HFFc6 (cell line): Measurements from ENCODE around the gene KRTAP10-7. TPM values are rescaled to one million over a fixed set of nuclear protein-coding genes. Genes with fewer than 3 reads are reported as not detected.
A peak's percentile ranks its signal among the peaks of the same experiment; 100 is the strongest.
"Not testable (repeated sequence)": the region's sequence is repeated elsewhere in the genome, so short reads cannot be mapped to it uniquely, and the experiment has no call there.

Experiments
- DNase-seq: peaks from one replicate; pipeline ENCODE4 v3.0.0-alpha.2; 2018
- H3K27ac Mint-ChIP-seq: 2 replicates; pipeline ENCODE4 v1.8.0; 2020; ENCODE audit warnings: mild to moderate bottlenecking, mixed read lengths
- H3K27me3 Mint-ChIP-seq: 2 replicates; pipeline ENCODE4 v1.8.0; 2021; ENCODE audit warnings: mild to moderate bottlenecking, moderate library complexity, mixed read lengths; ENCODE audit not compliant: insufficient read depth
- H3K36me3 Mint-ChIP-seq: 2 replicates; pipeline ENCODE4 v1.8.0; 2021; ENCODE audit warnings: low read depth, mixed read lengths
- H3K4me1 Mint-ChIP-seq: 2 replicates; pipeline ENCODE4 v1.8.0; 2020; ENCODE audit warnings: low read depth, mixed read lengths
- H3K4me3 Mint-ChIP-seq: 2 replicates; pipeline ENCODE4 v1.8.0; 2020; ENCODE audit warnings: mild to moderate bottlenecking, moderate library complexity, mixed read lengths
- H3K9me3 Mint-ChIP-seq: 2 replicates; pipeline ENCODE4 v1.8.0; 2020; ENCODE audit warnings: mild to moderate bottlenecking, mixed read lengths
- CTCF ChIP-seq: fragments of 200-600 bp; sonication (generic); IDR thresholded peaks from 2 replicates; pipeline ENCODE4 v1.5.0; 2021; ENCODE audit warnings: antibody characterized with exemption, mild to moderate bottlenecking
- total RNA-seq, 6 experiments: library from RNA; stranded (reverse); fragmentation: NEBNext Ultra II Directional; extraction: Animal tissue kit (Norgen Biotek cat#: 25700); gene quantifications; 2 replicates in 1 of 6; 3 replicates in 5 of 6; pipeline ENCODE4 v1.2.3, GENCODE V29; 2021

The KRTAP10-7 gene
- total RNA-seq, 6 experiments from 2014 or later: not detected

- Mint-ChIP-seq H3K27me3 (peaks cover 5% of the 10 kb centered on the region), H3K4me1 (no peaks in the 10 kb centered on the region; the same call in 1 of the 2 replicates), H3K9me3 (peaks cover 50% of the 10 kb centered on the region), H3K27ac (no peak overlapping the region), H3K36me3 (peaks cover 5% of the 10 kb centered on the region; the same call in 1 of the 2 replicates), H3K4me3 (no peak overlapping the region)
- no peak for TF ChIP-seq CTCF
- DNase-seq: no peak
These were observed 30.4 kb upstream of the KRTAP10-7 start for GRCh38 chr21:44569861-44570517.

- Mint-ChIP-seq H3K4me1 (no peaks in the 10 kb centered on the region; the same call in 1 of the 2 replicates), H3K36me3 (peaks cover 11% of the 10 kb centered on the region; the same call in 1 of the 2 replicates), H3K27me3 (peaks cover 5% of the 10 kb centered on the region), H3K27ac (no peak overlapping the region), H3K9me3 (peaks cover 60% of the 10 kb centered on the region), H3K4me3 (no peak overlapping the region)
- DNase-seq: no peak
- no peak for TF ChIP-seq CTCF
These were observed 29.1 kb upstream of the KRTAP10-7 start for GRCh38 chr21:44571296-44571695.

DNA sequence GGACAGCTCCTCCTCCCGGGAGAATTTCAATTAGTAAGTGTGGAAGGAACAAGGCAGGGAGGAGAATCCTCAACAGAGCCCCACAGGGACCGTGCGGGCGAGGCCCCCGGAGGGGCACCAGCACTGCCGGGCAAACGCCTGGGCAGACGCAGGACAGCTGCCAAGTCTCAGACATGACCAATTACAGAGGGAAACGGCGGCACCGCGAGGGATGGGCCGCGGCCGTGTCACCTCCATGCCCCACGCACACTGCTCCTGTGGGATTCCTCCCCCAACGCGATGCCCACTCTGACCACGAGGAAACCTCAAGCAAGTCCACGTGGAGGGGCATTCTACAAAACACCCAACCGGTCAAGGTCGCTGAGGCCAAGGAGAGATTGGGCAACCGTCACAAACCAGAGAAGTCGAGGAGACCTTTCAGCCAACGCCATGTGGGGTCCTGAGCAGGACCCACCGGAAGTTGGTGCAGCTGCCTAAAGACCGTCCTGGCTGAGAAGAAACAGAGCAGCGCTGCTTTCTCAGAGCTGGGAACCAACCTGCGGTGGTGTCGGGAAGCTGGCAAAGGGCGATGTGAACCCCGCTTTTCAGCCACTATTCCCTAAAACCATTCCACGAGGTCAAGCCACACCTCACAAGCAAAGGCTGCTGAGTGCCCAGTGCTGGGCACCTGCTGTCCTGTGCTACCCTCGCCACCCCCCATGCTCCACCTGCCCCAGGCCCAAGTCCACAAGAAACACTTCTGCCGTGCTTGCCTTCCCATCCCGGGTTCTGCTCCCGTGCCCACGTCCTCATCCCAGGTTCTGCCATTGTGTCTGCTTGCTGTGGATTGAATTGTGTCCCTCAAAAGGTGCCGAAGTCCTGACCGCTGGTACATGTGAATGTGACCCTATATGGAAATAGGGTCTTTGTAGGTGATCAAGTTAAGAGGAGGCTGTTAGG, 28.3 kb upstream of the KRTAP10-7 start:
- Mint-ChIP-seq H3K36me3 (peaks cover 11% of the 10 kb centered on the region; the same call in 1 of the 2 replicates), H3K9me3 (peaks cover 64% of the 10 kb centered on the region), H3K4me1 (no peaks in the 10 kb centered on the region; the same call in 1 of the 2 replicates), H3K27me3 (peaks cover 5% of the 10 kb centered on the region), H3K4me3 (no peak overlapping the region), H3K27ac (no peak overlapping the region)
- DNase-seq: no peak
- no peak for TF ChIP-seq CTCF

GRCh38 chr21:44572959-44573583, 27.3 kb upstream of the KRTAP10-7 start:
- TF ChIP-seq CTCF: no peak
- Mint-ChIP-seq H3K4me1 (no peaks in the 10 kb centered on the region; the same call in 1 of the 2 replicates), H3K27me3 (peaks cover 2% of the 10 kb centered on the region), H3K27ac (no peak overlapping the region), H3K4me3 (no peak overlapping the region), H3K36me3 (peaks cover 11% of the 10 kb centered on the region; the same call in 1 of the 2 replicates), H3K9me3 (peaks cover 64% of the 10 kb centered on the region)
- peak; percentile 25 for DNase-seq

GRCh38 chr21:44573630-44574456, 26.6 kb upstream of the KRTAP10-7 start, which contains the start of gene KRTAP10-4:
KRTAP10-4 (plus strand) TSS chr21:44573729; CDS start chr21:44573759, 30 bp downstream.
- not testable (repeated sequence) for DNase-seq, H3K4me3 Mint-ChIP-seq, H3K27ac Mint-ChIP-seq, H3K27me3 Mint-ChIP-seq, H3K4me1 Mint-ChIP-seq
- Mint-ChIP-seq H3K36me3 (peaks cover 11% of the 10 kb centered on the region; the same call in 1 of the 2 replicates), H3K9me3 (peaks cover 69% of the 10 kb centered on the region)
